ENCODE results near the gene USP48.

Gene USP48

GRCh38 chr1:21652101-21652936 lies 130.6 kb downstream of the USP48 start:
- DNase-seq: no peak

DNA sequence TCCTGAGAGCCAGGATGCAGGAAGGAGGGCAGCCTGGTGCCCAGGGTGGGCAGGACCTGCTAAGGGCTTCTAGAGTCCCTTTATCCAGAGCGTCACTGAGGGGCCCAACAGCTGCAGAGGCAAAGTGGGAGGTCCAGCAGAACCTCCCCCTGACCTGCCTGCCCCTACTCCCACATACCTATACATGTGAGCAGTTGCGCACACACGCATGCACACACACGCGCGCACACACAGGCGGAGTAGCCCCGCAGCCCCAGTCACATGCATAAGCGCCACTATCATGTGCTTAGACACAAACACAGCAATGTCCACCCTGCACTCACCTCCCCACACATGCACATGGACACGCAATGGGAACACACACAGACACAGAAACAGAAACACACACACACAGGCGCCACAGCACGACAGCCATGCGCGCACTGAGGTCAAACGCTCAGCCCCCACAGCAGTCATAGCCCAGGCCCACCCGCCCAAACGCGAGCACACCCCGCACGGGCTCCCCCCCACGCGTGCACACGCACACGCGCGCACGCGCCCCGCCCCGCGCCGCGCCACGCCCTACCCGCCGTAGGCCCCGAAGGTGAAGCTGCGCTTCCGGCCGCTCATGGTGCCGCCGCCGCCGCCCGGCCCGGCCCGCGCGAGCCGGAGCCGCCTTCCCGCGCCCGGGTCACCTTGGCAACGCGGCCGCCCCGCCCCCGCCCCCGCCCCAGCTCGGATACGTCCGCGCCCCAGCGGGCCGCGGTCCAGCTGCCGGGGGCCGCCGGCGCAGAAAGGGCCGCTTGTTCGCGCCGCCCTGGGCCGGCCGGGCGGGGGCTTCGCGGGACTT lies 131.5 kb downstream of the USP48 start:
- DNase-seq: peak; percentile 61

GRCh38 chr1:21650400-21650799 lies 132.5 kb downstream of the USP48 start:
- no peak for DNase-seq

DNA sequence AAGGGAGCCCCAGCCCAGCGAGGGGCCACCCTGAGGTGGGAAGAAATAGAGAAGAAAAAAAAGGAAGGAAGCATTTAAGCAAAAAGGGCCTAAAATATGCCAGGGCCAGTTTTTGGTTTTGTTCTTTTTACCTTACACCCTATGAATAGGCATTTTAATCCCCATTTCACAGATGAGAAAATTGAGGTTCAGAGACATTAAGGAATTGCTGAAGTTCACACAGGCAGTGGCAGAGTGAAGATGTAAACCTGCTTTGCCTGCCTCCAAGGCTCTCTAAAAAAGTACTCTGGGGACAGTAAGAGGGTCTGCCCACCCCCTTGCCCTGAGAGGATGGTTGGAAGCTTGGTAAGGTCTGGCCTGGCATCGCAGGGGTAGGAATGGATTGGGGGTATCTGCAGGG lies 133.6 kb downstream of the USP48 start:
- DNase-seq: no peak

GRCh38 chr1:21648791-21649190 lies 134.2 kb downstream of the USP48 start:
- DNase-seq: no peak

GRCh38 chr1:21648352-21648730 lies 134.6 kb downstream of the USP48 start:
- DNase-seq: no peak

GRCh38 chr1:21647431-21648351 lies 135.3 kb downstream of the USP48 start:
- peak; percentile 49 for DNase-seq

GRCh38 chr1:21645550-21645949 lies 137.4 kb downstream of the USP48 start:
- no peak for DNase-seq

DNA sequence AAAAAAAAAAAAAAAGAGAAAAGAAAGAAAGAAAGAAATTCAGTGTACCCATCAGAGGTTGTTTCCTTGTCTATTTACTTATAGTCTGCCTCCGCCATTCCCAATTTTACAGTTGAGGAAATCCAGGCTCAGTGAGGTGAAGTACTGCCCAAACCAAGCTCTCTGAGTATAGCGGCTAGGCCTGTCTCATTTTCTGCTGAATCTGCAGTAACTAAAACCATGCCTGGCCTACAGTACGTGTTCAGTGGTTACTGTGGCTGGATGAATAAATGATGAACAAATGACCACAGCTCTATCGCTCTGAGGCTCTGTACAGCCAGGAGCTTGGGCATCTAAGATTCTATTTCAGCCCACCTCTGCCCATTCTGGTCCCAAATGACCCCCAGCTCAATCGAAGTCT lies 138.0 kb downstream of the USP48 start:
- no peak for DNase-seq

DNA sequence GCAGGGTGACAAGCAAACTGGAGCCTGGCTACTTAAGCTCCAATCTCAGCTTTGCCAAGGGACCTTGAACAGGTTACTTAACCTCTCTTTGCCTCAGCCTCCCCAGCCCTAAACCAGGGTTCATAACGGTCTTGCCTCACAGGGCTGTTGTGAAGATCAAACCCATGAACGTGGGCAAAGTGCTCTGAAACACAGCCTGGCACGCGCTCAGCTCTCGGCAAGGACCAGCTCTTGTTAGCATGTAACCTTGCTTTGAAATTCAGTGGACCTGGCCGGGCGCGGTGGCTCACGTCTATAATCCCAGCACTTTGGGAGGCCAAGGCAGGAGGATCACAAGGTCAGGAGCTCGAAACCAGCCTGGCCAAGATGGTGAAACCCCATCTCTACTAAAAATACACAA lies 138.6 kb downstream of the USP48 start:
- DNase-seq: no peak

DNA sequence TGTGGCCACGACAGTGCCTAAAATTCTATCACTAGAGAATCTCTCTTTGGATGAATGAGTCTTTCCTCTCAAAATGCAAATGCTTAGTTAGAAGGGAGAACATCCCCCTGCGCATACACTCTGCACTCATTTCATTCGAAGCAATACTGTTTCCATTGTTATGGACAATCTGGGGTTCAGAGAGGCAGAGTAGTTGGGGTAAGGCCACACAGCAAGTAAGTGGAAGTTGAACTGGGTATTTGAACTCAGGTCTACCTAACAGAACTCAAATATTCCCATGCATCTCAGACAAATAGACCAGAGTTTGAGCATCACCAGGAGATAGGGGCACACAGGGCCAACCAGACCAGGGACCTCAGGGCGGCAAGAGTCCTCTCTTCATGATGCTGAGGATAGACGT lies 139.3 kb downstream of the USP48 start:
- DNase-seq: no peak

GRCh38 chr1:21641967-21642739 lies 140.8 kb downstream of the USP48 start:
- no peak for DNase-seq

GRCh38 chr1:21641537-21641936 lies 141.4 kb downstream of the USP48 start:
- DNase-seq: no peak

- no peak for DNase-seq
These were observed 141.9 kb downstream of the USP48 start for GRCh38 chr1:21641076-21641475.

- no peak for DNase-seq
These were observed 142.3 kb downstream of the USP48 start for GRCh38 chr1:21640653-21641052.

- no peak for DNase-seq
These were observed 143.3 kb downstream of the USP48 start for GRCh38 chr1:21639594-21640041.

GRCh38 chr1:21638531-21639341 lies 144.2 kb downstream of the USP48 start:
- DNase-seq: no peak

DNA sequence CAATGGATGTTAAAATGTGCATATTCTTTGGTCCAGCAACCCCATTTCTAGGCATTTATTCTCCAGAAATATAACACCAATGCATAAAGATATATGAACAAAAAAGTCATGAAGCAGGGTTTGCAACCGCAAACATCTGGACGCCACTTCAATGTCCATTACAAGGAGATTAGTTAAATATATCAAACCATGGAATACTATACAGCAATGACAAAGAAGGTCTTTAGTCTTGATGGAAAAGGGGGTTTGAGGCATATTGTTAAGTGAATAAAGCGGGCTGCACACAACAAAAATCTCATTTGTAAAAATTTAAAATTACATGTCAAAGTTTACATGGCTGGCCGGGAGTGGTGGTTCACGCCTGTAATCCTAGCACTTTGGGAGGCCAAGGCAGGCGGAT lies 145.4 kb downstream of the USP48 start:
- DNase-seq: no peak

- no peak for DNase-seq
These were observed 146.9 kb downstream of the USP48 start for GRCh38 chr1:21636029-21636428.

DNA sequence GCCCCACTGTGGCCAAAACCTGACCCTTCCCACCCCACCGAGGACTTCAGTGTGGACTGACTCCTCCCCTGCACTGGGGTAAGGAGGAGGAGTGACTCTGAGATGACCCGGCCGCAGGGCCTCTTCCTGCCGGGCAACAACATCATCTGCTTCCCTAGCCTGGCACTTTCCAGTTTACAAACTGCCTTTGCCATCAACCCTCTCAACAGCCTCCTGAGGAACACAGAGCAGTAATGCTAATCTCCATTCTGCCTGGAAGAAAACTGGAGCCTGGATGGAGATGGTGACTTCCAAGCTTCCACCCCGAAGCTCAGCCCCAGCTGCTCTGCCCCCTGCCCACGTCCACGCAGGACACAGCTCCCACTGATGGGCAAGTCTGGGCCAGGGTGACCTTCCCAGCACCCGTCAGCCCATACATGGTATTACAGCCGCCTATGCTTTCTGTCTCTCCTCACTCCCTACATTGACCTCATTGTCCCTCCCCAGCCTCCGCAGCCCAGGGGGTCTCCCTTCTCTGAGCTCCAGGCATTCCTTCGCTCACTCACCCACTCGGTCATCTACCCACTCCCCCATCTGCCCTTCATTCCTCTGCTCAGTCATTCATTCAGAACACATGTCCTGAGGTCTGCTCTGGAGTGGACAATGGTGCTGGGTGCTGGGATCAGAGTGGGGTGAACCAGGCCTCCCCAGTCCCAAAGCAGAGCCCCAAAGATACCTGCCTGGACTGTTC lies 148.0 kb downstream of the USP48 start:
- DNase-seq: no peak
